Neutrophil (primary cell): Measurements from ENCODE around the gene PAMR1.

Experiments
- H3K27ac ChIP-seq: fragments of 200-600 bp; sonication (generic); 2 replicates; pipeline ENCODE4 v1.5.1; 2016; ENCODE audit warnings: mild to moderate bottlenecking, moderate library complexity
- H3K27me3 ChIP-seq: fragments of 200-600 bp; sonication (generic); 2 replicates; pipeline ENCODE4 v1.6.0; 2016; ENCODE audit warnings: mild to moderate bottlenecking
- H3K36me3 ChIP-seq: fragments of 200-600 bp; sonication (generic); 2 replicates; pipeline ENCODE4 v1.5.1; 2017
- H3K4me1 ChIP-seq, 2 experiments: fragments of 200-600 bp in 1 of 2; sonication (generic) in 1 of 2; 1 replicate in 1 of 2; 2 replicates in 1 of 2; pipeline versions ENCODE4 v1.5.1 to v1.6.1; 2013 to 2016; ENCODE audit warnings: low read depth in 1 of 2, low read length in 1 of 2, mild to moderate bottlenecking in 1 of 2, moderate library complexity in 1 of 2; ENCODE audit not compliant: control insufficient read depth in 1 of 2, insufficient read depth in 1 of 2
- H3K4me3 ChIP-seq, 2 experiments: fragments of 200-600 bp in 1 of 2; sonication (generic) in 1 of 2; 1 replicate in 1 of 2; 2 replicates in 1 of 2; pipeline ENCODE4 v1.5.1; 2013 to 2016; ENCODE audit warnings: low read depth in 1 of 2, low read length in 1 of 2, mild to moderate bottlenecking in 1 of 2, moderate library complexity in 1 of 2
- H3K9me3 ChIP-seq: fragments of 200-600 bp; sonication (generic); 2 replicates; pipeline ENCODE4 v1.5.1; 2016
- TF ChIP-seq, protein P1 (sequence below): fragments of 200-600 bp; sonication (generic); IDR thresholded peaks from 2 replicates; pipeline ENCODE4 v1.5.1; 2016; ENCODE audit warnings: antibody characterized with exemption

Gene PAMR1

DNA sequence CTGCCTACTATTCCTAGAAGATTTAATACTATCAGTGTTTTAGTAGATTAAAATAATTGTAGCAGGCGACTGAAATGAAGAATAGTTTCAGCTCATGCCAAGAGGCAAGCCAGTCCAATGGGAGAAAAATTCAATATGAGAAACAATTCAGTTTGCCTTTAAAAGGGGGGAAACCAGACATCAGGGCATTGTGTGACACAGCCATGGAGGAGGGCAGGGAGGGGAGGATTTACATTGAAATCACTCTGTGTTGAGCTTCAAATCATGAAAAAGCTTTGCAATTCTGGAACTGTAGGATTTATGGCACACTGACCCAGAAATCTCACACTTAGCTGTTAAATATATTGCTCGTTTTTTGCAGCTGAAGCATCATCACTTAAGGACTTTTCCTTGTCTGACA lies 110.6 kb downstream of the PAMR1 start:
- Histone ChIP-seq H3K36me3 (no peaks in the 10 kb centered on the region), H3K4me3 (no peak overlapping the region), H3K27ac (no peak overlapping the region), H3K4me1 (peaks cover 0 to 6% of the 10 kb centered on the region in 2 experiments), H3K9me3 (no peaks in the 10 kb centered on the region), H3K27me3 (peaks cover 97% of the 10 kb centered on the region)
- TF ChIP-seq, protein P1, sequence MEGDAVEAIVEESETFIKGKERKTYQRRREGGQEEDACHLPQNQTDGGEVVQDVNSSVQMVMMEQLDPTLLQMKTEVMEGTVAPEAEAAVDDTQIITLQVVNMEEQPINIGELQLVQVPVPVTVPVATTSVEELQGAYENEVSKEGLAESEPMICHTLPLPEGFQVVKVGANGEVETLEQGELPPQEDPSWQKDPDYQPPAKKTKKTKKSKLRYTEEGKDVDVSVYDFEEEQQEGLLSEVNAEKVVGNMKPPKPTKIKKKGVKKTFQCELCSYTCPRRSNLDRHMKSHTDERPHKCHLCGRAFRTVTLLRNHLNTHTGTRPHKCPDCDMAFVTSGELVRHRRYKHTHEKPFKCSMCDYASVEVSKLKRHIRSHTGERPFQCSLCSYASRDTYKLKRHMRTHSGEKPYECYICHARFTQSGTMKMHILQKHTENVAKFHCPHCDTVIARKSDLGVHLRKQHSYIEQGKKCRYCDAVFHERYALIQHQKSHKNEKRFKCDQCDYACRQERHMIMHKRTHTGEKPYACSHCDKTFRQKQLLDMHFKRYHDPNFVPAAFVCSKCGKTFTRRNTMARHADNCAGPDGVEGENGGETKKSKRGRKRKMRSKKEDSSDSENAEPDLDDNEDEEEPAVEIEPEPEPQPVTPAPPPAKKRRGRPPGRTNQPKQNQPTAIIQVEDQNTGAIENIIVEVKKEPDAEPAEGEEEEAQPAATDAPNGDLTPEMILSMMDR: no peak

DNA sequence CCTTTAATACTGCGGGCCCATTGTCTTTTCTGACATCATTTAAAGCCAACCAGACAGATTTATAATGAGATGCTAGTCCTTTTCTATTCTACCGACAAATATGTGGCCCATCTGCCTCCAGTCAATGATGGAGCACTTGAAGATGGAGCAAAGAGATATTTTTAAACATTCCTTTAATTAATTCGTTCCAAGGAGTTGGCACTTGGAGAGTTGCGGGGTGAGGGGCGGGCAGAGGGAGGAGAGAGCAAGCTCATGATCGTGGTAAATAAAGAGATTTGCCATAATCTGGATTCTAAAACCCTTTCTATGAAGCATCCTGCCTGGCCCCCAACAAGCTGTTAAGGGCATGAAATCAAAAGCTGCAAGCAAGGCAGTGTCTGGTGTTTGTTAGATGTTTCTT lies 111.1 kb downstream of the PAMR1 start:
- Histone ChIP-seq H3K27ac (no peak overlapping the region), H3K4me1 (peaks cover 0 to 6% of the 10 kb centered on the region in 2 experiments), H3K36me3 (no peaks in the 10 kb centered on the region), H3K4me3 (no peak overlapping the region), H3K9me3 (no peaks in the 10 kb centered on the region), H3K27me3 (peaks cover 95% of the 10 kb centered on the region)
- TF ChIP-seq, protein P1: no peak

DNA sequence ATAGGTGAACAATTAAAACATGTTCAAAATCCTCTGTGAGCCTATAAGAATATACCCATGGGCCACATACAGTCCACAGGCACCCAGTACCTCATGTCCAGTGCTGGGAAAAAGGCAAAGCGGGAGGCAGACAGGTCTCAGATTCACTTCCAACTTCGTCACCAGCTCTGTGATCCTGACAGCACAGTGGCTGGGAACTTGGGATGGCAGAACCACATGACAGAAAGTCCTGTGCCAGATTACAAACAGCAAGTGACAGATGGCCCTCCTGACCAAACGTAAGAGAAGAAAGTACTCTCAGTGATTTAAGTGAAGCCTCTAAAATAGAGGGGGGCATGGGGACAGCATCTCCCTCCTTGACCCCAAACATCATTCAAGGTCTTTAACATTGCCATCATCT lies 111.8 kb downstream of the PAMR1 start:
- Histone ChIP-seq H3K36me3 (no peaks in the 10 kb centered on the region), H3K4me3 (no peak overlapping the region), H3K27ac (no peak overlapping the region), H3K4me1 (no peaks in the 10 kb centered on the region), H3K27me3 (peaks cover 95% of the 10 kb centered on the region), H3K9me3 (no peaks in the 10 kb centered on the region)
- TF ChIP-seq, protein P1: no peak

DNA sequence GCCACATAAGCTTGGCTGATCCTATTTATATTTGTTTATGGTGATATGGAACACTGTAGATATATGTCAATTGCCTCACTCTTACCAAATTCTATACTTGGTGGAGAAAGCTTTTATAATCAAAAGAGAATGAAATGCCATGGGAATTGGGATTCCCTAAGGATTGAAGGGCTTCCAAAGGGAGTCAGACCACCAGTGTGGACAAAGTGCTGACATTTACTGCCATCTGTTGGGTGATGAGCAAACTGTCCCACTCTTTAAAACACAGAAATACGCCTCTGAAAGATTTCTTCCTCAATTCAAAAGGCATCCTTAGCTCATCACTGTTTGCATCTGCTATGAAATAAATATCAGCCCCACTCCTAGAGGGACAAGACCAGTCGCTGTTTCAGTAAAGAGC lies 113.1 kb downstream of the PAMR1 start:
- H3K27ac ChIP-seq: no peak overlapping the region
- H3K4me1 ChIP-seq: no peaks in the 10 kb centered on the region
- H3K36me3 ChIP-seq: no peaks in the 10 kb centered on the region
- no peak overlapping the region for H3K4me3 ChIP-seq
- peaks cover 87% of the 10 kb centered on the region for H3K27me3 ChIP-seq
- TF ChIP-seq, protein P1: no peak
- H3K9me3 ChIP-seq: no peaks in the 10 kb centered on the region

DNA sequence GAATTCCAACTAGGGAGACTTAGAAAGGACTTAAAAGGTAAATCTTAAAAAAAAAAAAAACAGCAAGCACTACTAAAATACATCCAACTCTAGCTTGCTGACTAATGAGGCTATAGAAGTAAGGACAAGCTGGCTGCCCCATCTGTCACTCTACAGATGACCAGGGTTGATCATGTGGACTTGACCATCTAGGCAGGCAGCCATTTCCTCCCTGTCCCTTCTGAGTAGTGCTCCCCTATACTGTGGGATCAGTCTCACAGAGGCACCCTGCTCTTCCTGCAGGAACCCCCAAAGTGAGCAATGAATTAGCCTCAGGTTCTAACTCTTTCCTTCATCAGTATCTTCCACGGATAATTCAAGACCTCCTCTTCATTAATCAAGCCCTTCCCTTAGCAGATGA lies 118.4 kb downstream of the PAMR1 start:
- Histone ChIP-seq H3K27me3 (peaks cover 57% of the 10 kb centered on the region), H3K36me3 (no peaks in the 10 kb centered on the region), H3K4me1 (no peaks in the 10 kb centered on the region), H3K27ac (no peak overlapping the region), H3K4me3 (no peak overlapping the region), H3K9me3 (no peaks in the 10 kb centered on the region)
- TF ChIP-seq, protein P1: no peak

DNA sequence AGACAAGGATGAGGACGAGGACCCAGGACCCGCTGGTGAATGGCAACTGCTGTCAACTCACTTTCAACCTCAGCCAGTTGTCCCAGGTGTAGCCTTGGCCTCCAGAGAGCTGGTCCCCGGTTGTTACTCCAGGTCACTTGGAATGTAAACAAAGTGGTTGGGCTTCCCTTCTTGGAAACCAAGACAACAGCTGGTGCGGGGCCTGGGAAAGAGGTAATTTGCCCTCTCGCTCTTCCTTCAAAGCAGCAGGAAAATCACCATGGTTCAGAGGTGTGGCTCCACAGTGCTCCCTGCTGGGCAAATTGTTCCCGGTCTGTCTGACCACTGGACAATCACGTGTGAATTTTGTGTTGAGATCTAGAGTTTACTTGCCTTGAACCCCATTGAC lies 121.0 kb downstream of the PAMR1 start:
- H3K27ac ChIP-seq: no peak overlapping the region
- no peaks in the 10 kb centered on the region for H3K4me1 ChIP-seq
- peaks cover 36% of the 10 kb centered on the region for H3K27me3 ChIP-seq
- TF ChIP-seq, protein P1: no peak
- no peaks in the 10 kb centered on the region for H3K36me3 ChIP-seq
- no peaks in the 10 kb centered on the region for H3K9me3 ChIP-seq
- H3K4me3 ChIP-seq: no peak overlapping the region
